22Rv1 (cell line): ENCODE measurements around the gene RIF1.

Experiments
- H3K27ac ChIP-seq: fragments of 450-650 bp; 2 replicates; pipeline ENCODE4 v1.5.1; 2017
- ZFX ChIP-seq: fragments of 450-650 bp; IDR thresholded peaks from 2 replicates; pipeline ENCODE4 v1.6.1; 2017; ENCODE audit warnings: antibody characterized with exemption, borderline replicate concordance
- TF ChIP-seq, protein P1 (sequence below): fragments of 450-650 bp; IDR thresholded peaks from 2 replicates; pipeline ENCODE4 v1.5.1; 2017; ENCODE audit warnings: mild to moderate bottlenecking

The RIF1 gene

DNA sequence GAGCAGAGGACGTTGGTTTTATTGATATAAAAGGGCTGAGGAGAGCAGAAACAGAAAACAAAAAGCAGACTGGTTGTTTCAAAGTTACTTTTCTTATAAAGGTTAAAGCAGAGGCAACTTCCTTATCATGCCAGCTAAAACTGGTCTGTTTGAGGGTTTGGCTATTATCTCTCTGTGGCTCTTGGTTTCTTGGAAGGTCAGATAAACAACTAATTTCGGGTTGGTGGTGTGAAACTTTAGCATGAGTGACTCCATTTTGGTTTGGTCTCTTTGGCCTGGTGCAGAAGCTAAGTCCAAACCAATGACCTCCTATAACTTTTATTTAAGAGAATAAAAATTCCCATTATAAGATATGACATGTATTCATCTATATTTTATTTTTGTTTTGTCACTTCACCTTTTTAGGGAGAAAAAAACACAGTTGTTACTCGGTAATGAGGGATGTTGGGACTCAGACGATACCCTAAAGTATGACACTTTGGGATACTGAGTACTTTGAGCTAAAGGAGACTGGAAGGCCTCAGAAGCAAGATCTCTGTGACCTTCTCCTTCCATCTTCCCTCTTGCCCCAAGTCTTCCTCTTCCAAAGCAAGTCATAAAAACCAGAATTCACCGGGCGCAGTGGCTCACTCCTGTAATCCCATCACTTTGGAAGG lies 29.0 kb upstream of the RIF1 start:
- H3K27ac ChIP-seq: no peak overlapping the region
- TF ChIP-seq, protein P1, sequence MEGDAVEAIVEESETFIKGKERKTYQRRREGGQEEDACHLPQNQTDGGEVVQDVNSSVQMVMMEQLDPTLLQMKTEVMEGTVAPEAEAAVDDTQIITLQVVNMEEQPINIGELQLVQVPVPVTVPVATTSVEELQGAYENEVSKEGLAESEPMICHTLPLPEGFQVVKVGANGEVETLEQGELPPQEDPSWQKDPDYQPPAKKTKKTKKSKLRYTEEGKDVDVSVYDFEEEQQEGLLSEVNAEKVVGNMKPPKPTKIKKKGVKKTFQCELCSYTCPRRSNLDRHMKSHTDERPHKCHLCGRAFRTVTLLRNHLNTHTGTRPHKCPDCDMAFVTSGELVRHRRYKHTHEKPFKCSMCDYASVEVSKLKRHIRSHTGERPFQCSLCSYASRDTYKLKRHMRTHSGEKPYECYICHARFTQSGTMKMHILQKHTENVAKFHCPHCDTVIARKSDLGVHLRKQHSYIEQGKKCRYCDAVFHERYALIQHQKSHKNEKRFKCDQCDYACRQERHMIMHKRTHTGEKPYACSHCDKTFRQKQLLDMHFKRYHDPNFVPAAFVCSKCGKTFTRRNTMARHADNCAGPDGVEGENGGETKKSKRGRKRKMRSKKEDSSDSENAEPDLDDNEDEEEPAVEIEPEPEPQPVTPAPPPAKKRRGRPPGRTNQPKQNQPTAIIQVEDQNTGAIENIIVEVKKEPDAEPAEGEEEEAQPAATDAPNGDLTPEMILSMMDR: no peak
- no peak for TF ChIP-seq ZFX

DNA sequence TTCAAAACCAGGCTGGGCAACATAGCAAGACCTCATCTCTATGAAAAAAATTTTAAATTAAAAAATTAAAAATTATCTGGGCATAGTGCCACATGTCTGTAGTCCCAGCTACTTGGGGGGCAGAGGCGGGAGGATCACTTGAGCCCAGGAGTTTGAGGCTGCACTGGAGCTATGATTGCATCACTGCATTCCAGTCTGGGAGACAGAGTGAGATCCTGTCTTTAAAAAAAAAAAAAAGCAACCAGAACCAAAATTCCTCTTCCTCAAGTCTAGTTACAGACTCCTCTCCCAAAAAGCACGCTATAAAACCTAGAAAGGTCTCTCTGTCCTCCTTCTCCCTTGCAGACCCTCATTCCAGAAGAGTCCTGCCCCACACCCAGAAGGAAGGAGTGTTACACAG lies 28.4 kb upstream of the RIF1 start:
- TF ChIP-seq ZFX: no peak
- TF ChIP-seq, protein P1: no peak
- H3K27ac ChIP-seq: no peak overlapping the region

- no peak for TF ChIP-seq ZFX
- TF ChIP-seq, protein P1: no peak
- H3K27ac ChIP-seq: no peak overlapping the region
Measured at GRCh38 chr2:151388011-151388410, 21.7 kb upstream of the RIF1 start.

DNA sequence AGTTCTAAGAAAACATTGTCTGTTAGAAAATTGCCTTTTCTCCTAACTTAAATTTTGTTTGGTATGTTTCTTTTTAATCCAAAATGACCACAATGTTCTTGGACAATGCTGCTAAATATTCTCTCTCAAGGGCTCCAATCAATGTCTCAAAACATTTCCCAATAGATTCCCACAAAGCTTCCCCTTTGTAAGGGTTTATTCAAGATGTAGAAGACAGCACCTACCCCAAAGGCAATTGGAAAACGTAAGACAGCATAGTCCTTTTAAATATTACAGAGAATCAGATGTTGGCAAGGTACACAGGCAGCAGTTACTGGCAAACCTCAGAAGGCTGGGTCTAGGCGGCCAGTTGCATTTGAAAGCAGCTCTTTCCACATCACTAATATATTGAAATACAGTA lies 18.3 kb upstream of the RIF1 start:
- H3K27ac ChIP-seq: no peak overlapping the region
- TF ChIP-seq ZFX: no peak
- TF ChIP-seq, protein P1: no peak

GRCh38 chr2:151394509-151394908 lies 15.2 kb upstream of the RIF1 start:
- TF ChIP-seq, protein P1: no peak
- TF ChIP-seq ZFX: no peak
- H3K27ac ChIP-seq: no peak overlapping the region

- TF ChIP-seq, protein P1: no peak
- no peak for TF ChIP-seq ZFX
- no peak overlapping the region for H3K27ac ChIP-seq
Measured at GRCh38 chr2:151395509-151396374, 14.0 kb upstream of the RIF1 start.

DNA sequence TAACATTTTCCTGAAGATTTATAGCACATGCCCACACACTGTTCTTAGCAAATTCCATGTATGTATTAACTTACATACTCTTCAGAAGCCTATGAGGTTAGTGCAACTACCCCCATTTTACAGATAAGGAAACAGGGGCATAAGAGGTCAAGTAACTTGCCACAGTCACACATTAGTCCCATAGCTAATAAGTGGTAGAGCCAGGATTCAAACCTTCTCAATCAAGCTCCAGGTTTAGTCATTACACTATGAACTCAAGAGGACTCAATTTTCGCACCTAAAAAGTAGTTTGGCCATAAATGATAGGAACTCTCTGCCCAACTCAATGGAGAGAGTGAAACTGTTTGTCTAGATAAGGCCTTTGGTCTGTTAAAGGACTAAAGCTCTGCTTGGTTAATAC lies 9.7 kb upstream of the RIF1 start:
- TF ChIP-seq, protein P1: no peak
- TF ChIP-seq ZFX: no peak
- no peak overlapping the region for H3K27ac ChIP-seq
